GM19395 (cell line): ENCODE results near the gene GUSB.
"Not testable (repeated sequence)": the region's sequence is repeated elsewhere in the genome, so short reads cannot be mapped to it uniquely, and the experiment has no call there.

ENCODE experiments used
- ATAC-seq: cut with Tn5 transposase; IDR thresholded peaks from one replicate; pipeline ENCODE4 v1.9.1; 2021; ENCODE audit warnings: mild to moderate bottlenecking, moderate library complexity; ENCODE audit not compliant: unreplicated experiment

The GUSB gene

DNA sequence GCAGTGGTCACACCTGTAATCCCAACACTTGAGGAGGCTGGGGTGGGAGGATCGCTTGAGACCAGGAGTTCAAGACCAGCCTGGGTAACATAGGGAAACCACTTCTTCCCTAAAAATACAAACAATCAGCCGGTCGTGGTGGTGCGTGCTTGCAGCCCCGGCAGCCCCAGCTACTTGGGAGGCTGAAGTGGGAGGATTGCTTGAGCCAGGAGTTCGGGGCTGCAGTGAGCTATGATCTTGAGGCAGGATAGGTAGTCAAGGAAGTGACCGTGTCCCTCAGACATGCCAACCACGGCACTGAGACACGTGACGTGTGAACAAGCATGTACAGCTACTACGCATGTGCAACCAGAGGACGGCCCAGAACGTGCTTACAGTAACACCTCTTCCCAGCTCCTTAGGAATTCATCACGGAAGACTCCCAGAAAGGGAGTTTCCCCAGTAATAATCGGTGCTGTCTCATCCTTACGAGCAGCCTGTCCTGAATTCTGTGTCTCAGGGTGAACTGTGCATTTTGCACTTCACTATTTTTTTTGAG, 5.3 kb downstream of the GUSB start:
- ATAC-seq = no peak

DNA sequence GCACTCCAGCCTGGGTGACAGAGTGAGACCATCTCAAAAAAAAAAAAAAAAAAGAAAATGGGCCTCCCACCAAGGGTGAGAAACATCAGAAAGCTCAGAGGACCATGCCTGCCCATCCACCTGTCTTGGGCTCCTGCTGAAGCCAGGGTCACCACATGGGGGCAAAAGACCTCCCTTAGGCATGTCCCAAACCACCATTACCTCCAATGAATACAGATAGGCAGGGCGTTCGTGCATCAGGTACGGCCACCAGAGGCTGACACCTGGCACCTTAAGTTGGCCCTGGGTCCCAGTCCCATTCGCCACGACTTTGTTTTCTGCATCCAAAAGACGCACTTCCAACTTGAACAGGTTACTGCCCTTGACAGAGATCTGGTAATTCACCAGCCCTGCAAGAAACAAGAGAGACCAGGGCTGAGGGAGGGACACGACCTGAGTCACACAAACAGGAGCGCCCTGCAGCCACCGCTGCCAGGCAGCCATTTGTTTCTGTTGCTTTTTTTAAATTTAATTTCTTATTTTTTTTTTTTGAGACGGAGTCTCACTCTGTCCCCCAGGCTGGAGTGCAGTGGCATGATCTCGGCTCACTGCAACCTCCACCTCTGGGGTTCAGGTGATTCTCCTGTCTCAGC, 6.1 kb downstream of the GUSB start:
- no peak for ATAC-seq

DNA sequence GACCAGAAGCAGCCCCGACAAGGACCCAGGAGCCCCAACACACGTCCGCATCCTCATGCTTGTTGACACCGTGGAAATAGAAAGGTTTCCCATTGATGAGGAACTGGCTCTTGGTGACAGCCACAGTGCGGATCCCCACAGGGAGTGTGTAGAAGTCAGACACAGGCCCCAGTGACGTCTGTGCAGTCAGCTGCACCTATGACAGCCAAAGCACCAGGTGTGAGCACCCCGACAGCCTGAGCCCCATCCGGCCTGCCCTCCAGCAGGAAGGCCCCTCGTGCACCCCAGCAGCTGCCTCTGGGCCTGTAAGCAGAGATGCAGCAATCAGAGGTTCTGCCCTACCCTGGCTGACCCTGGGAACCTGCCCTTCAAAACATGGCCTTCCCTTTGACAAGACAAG, 7.1 kb downstream of the GUSB start:
- ATAC-seq = no peak

DNA sequence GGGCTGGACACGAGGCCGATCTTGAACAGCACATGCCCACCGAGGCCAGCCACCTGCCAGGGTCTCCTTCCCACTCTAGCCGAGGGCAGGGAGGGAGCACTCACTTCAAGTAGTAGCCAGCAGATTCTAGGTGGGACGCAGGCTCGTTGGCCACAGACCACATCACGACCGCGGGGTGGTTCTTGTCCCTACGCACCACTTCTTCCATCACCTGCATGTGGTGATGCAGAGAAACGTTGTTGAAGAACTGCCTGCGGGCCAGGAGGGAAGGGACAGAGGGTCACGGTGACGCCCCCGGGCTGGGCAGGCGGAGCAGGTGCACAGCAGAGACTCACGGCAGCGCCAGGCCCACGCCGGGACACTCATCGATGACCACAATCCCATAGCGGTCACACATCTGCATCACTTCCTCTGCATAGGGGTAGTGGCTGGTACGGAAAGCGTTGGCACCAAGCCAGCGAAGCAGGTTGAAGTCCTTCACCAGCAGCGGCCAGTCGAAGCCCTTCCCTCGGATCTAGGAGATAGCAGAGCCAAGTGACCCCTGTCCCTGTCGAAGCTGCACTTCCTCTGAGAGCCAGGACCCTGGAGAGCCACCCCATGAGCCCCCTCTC, 7.7 kb downstream of the GUSB start:
- ATAC-seq = no peak

DNA sequence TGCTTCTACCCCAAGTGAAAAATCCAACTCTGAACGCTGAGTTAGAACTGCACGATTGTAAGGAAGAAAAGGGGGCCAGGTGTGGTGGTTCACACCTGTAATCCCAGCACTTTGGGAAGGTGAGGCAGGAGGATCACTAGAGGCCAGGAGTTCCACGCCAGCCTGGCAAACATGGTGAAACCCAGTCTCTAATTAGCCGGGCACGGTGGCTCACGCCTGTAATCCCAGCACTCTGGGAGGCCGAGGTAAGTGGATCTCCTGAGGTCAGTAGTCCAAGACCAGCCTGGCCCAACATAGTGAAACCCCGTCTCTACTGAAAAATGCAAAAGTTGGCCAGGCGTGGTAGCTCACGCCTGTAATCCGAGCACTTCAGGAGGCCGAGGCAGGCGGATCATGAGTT, 9.0 kb downstream of the GUSB start:
- no peak for ATAC-seq

DNA sequence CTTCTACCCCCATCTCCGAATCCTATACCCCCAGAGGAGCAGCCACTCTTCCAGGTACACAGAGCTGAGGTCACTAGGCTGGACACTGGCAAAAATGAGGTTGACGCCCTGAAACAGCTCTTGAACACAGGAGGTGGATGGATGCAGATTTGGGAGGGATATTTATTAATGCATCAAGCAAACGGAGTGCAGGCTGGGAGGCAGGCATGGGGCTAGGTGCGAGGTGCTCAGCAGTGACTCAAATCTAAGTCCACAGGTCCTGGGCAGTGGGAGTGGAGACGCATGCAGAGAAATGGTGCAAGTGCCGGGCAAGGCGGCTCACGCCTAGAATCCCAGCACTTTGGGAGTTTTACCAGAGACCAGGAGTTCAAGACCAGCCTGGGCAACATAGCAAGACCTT, 11.0 kb downstream of the GUSB start:
- ATAC-seq = no peak

DNA sequence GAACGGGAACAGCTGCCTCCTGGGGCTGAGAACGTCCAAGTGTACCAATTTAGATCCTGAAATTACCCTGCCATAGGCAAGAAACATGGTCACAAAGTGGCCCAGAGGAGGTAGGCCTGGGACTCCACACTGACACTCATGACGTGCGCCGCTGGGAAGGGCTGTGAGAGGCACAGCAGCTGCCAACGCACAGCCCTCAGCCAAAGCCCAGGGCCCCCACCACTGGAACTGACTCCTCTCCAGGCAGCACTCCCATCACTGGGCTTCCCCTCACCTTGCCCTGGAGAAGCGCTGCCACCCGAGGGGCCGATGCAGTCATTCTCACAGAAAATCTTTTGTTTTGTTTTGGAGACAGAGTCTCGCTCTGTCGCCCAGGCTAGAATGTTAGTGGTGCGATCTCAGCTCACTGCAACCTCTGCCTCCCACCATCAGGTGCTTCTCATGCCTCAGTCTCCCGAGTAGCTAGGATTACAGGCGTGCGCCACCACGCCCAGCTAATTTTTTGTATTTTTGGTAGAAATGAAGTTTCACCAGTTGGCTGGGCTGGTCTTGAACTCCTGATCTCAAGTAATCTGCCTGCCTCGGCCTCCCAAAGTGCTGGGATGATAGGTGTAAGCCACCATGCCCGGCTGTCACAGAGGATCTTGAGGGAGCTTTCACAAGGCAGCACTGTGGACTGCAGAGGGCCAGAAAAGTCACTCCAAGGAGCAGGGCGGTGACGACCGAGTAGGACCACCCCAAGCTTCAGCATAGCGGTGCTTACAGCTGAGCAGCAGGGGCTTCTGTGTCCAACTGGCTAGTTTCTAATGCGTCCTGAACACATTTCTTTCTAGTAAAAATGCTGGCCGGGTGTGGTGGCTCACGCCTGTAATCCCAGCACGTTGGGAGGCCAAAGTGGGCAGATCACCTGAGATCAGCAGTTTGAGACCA, 13.5 kb downstream of the GUSB start:
- ATAC-seq = no peak

DNA sequence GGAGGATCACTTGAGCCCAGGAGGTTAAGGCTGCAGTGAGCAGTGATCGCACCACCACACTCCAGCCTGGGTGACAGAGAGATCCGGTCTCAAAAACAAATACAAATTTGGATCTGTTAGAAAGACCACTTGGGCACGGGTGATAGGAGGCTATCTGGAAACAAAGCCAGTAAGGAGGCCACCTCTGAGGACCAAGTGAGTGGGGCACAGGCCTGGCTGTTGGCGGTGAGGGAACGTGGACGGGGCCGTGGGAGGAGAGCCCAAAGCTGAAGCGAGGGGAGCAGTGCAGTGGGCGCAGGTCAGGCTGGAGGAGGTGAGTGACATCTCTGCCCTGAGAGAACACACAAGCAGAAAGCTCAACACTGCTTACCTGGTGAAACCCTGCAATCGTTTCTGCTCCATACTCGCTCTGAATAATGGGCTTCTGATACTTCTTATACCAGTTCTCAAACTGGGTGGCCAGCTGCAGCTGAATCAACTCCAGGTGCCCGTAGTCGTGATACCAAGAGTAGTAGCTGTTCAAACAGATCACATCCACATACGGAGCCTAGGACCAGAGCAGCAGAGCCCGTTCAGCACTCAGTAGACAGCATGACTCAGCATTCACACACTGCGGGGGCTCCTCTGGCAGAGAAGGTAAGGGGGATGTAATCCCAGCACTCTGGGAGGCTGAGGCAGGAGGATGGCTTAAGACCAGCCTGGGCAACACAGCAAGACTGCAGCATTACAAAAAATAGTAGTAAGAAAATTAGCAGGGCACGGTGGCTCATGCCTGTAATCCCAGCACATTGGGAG, 14.5 kb downstream of the GUSB start:
- ATAC-seq = no peak

DNA sequence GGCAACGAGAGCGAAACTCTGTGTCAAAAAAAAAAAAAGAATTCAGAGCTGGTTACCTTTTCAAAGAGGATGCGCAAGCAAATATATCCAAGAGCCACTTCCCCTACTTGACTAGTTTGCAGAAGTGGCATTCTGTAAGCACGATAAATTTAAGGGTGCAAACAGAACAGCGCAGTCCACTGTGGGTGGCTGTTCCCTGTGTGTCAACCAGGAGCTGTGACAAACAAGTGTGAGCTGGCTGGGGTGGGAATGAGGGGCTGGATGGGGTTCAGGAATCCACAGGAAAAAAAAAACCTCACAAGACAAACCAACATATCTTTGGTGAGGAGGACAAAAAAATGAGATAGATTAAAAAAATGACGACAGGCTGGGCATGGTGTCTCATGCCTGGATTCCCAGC, 15.9 kb downstream of the GUSB start:
- no peak for ATAC-seq

DNA sequence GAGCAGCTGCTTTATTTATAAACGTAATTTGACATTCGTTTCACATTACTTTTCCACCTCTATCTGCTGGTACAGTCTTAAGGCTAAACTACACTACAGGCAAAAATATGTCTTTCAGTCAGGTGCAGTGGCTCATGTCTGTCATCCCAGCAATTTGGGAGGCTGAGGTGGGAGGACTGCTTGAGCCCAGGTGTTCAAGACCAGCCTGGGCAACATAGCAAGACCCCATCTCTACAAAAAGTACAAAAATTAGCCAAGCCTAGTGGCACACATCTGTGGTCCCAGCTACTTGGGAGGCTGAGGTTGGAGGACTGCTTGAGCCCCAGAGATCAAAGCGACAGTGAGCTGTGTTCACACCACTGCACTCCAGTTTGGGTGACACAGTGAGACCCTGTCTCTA, 17.3 kb downstream of the GUSB start:
- not testable (repeated sequence) for ATAC-seq

DNA sequence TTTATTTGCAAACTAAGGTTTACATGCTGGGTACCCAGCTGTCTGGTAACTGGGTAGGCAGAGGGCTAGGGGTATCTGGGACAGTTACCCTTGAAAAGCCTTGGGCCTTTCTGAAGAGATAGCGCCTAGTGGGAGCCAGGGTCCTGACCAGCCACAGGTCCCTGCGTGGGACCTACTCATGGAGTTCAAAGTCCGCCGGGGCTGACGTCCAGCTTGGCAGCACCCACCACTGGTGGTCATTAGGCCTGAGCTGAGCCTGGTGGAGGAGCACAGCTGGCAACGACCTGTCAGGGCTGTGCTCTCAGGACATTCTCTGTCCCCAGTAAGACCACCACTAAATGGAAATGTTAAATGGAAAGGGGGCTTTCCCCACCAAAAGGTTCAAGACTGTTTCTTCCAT, 20.0 kb downstream of the GUSB start:
- ATAC-seq = no peak

DNA sequence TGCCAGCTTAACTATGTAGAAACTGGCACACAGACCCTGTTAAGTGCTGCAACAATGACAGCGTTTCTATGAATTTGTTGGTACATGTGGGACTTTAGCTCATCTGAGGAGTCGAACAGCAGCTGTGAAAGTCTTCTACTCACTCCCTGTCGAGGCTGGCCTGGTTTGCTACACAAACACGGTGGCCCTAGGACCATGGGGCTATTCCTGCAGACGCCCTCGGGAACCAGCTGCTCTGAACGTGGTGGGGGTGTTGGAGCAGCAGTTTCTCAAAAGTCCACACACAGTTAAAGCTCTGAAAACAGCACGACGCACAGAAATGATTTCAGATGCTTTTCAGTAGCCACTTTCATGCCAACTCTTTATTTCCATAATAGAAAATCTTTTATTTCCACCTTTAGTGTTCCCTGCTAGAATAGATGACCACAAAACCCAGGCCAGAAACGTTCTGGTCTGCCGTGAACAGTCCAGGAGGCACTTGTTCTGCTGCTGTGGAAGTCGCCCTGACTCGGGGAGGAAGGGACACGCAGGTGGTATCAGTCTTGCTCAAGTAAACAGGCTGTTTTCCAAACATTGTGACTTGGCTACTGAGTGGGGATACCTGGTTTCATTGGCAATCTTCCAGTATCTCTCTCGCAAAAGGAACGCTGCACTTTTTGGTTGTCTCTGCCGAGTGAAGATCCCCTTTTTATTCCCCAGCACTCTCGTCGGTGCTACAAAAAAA, 21.5 kb downstream of the GUSB start:
- ATAC-seq = no peak

DNA sequence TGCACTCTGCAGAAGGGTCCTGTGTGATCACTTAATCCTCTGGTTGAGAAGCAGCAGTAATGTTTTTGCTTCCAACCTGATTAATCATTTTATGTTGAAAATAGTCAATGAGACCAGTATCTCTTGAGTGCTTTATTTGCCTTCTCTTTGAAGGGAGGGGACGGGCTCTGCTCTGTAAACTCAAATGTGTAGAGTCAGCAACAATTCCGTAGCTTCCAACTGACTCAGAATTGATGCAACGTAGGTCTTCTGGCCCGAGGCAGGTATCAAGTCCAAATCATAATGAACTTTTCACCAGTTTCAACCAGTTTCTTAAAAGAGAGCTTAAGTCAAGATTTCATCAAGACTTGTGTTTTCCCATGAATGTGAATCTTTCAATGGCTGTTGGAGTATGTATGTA, 26.3 kb downstream of the GUSB start:
- no peak for ATAC-seq

DNA sequence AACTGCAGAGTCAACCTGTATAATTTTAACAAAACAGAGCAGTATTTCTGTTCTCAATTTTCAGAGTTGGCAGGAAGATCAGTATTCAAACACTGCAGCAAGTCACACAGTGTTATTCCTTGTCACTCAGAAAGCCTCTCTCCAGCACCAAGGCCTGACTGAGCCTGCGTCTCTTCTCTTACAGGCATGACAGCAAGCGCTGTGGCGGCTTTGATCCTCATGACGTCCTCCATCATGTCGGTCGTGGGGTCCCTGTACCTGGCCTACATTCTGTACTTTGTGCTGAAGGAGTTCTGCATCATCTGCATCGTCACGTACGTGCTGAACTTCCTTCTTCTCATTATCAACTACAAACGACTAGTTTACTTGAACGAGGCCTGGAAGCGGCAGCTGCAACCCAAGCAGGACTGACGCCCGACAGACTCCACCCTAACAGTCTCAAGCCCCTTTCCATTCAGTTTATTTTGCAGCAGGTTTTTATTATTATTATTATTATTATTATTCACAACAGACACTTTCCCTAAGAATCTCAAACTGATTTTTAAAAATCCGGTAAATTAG, 28.0 kb downstream of the GUSB start:
- ATAC-seq = no peak

DNA sequence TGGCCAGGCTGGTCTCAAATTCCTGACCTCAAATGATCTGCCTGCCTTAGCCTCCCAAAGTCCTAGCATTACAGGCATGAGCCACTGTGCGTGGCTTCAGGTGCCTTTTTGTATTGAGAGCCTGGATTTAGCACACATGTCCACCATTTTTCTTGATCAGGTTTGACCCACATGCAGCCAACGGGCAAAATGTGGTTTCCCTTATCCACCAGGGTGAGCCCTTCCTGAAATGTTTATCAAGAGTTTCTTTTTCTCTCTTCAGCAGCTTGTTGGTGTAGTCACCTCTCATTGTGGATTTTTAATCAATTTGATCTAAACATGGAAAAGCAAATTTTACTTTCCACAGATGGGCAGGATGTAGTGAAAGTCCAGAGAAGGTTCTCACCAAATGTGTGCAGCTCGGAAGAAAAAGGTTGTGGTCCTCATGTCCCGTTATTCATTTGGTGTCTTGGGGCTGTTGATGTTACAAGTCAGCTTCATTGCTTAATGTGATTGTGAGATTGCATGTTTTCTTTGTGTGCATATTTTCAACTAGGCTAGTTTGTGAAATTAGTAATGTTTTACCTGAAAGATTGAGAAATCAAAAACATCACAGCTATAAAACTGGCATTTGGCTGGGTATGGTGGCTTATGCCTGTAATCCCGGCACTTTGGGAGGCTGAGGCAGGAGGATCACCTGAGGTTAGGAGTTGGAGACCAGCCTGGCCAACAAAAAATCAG, 28.9 kb downstream of the GUSB start:
- no peak for ATAC-seq

DNA sequence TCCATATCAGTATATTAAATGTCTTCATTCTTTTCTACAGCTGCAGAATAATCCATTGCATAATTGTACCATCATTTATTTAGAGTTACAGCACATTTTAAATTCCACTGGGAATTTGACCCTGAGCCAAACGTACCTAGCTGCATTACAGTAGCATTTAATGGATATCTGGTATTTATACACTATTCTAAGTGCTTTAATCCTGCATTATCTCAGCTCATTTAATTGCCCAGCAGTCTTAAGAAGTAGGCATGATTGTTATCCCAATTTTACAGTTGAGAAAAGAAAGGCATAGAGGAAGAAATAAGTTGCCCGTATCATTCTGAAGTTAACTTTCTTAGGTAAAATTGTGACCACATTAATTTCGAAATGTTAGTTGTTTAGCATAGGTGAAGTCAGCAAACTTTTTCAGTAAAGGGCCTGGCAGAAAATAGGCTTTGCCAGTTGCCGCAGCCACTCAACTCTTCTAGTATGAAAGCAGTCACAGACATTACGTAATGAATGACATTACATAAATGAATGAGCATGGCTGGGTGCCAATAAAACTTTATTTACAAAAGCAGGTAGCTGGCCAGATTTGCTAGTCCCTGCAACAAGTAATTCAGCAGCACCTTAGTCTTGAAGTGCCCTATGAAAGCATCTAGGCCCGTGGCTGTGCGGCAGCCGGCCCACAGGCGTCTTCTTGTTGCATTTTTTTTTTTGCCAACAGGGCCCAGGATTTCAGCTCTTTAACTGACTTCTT, 30.0 kb downstream of the GUSB start:
- ATAC-seq = no peak

DNA sequence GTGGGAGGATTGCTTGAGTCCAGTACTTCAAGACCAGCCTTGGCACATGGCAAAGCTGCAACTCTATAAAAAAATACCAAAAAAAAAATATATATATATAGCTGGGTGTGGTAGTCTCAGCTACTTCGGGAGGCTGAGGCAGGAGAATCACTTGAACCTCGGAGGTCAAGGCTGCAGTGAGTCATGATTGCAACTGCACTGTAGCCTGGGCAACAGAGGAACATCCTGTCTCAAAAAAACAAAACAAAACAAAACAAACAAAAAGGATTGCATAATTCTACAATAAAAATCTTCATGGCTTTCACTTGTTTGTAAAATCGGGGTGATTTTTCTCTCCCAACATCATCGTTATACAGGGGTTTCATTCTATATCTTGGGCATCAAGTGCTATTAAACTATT, 35.1 kb downstream of the GUSB start:
- ATAC-seq = no peak

DNA sequence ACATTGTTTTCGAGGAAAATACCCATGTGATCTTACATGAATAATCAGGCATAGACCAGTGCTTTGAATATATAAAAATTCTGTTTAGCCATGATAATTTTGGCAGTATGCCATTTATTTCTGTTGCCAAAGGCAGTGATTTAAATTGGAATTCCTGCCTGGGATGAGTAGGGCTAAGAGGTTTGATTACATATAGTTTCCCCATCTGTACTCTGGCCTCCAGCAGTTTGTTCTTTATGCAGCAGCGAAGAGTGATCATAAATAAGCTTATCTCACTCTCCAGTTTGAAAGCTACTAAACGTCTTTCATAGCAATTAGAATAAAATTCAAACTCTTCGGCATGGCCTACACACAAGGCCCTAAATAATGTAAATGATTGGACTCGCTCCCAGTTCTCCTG, 36.2 kb downstream of the GUSB start:
- not testable (repeated sequence) for ATAC-seq
